ENCODE results near the gene MAD2L1BP.

- TF ChIP-seq NFE2L1 (CRISPR knock-in tag; IDR thresholded peaks at IDR 0.05) (no peak), ATF1 (CRISPR knock-in tag; IDR thresholded peaks at IDR 0.05) (no peak), CTCF (IDR thresholded peaks at IDR 0.05) (no peak), E2F1 (CRISPR knock-in tag; IDR thresholded peaks at IDR 0.05) (no peak), AFF4 (CRISPR knock-in tag; IDR thresholded peaks at IDR 0.05; ENCODE audit: borderline replicate concordance) (no peak), ZBTB21 (CRISPR knock-in tag; IDR thresholded peaks at IDR 0.05; ENCODE audit: borderline replicate concordance) (no peak), ZBTB43 (CRISPR knock-in tag; IDR thresholded peaks at IDR 0.05) (no peak), STAT6 (CRISPR knock-in tag; conservative IDR thresholded peaks at IDR 0.05; ENCODE audit: low read depth) (no peak), TP53 (CRISPR knock-in tag; IDR thresholded peaks at IDR 0.05) (no peak), TEAD1 (CRISPR knock-in tag; IDR thresholded peaks at IDR 0.05) (no peak)
Measured at GRCh38 chr6:43678341-43678740, 42.7 kb downstream of the MAD2L1BP start.

All from WTC11 (cell line).